Measurements from ENCODE around the gene CEP170B.
"Not testable (repeated sequence)": the region's sequence is repeated elsewhere in the genome, so short reads cannot be mapped to it uniquely, and the experiment has no call there.

The CEP170B gene

GRCh38 chr14:104913435-104913834 lies 48.4 kb downstream of the CEP170B start:
- DNase-seq (ENCODE audit: low read depth), result no peak

GRCh38 chr14:104917116-104917515 lies 52.0 kb downstream of the CEP170B start:
- DNase-seq (ENCODE audit: low read depth), result no peak

GRCh38 chr14:104917993-104918392 lies 52.9 kb downstream of the CEP170B start:
- DNase-seq (ENCODE audit: low read depth), result no peak

GRCh38 chr14:104919152-104919992 lies 54.3 kb downstream of the CEP170B start:
- DNase-seq (ENCODE audit: low read depth), result not testable (repeated sequence)

- DNase-seq (ENCODE audit: low read depth), result no peak
Observed at GRCh38 chr14:104919993-104920315, 54.9 kb downstream of the CEP170B start.

GRCh38 chr14:104923640-104924420 lies 58.8 kb downstream of the CEP170B start:
- DNase-seq (ENCODE audit: low read depth), result no peak

GRCh38 chr14:104924421-104925213 lies 59.5 kb downstream of the CEP170B start, which contains the start of gene PLD4:
Gene PLD4 (plus strand): TSS chr14:104924879. CDS start chr14:104927141, 2,262 bp downstream.
- no peak for DNase-seq (ENCODE audit: low read depth)

GRCh38 chr14:104925214-104925854 lies 60.3 kb downstream of the CEP170B start:
- no peak for DNase-seq (ENCODE audit: low read depth)

GRCh38 chr14:104925855-104926609 lies 61.0 kb downstream of the CEP170B start:
- DNase-seq (ENCODE audit: low read depth), result no peak

- no peak for DNase-seq (ENCODE audit: low read depth)
Observed at GRCh38 chr14:104926619-104927431, 61.8 kb downstream of the CEP170B start.

- no peak for DNase-seq (ENCODE audit: low read depth)
Observed at GRCh38 chr14:104927432-104927816, 62.4 kb downstream of the CEP170B start.

- DNase-seq (ENCODE audit: low read depth), result no peak
Observed at GRCh38 chr14:104927901-104928300, 62.8 kb downstream of the CEP170B start.

GRCh38 chr14:104928391-104929133 lies 63.5 kb downstream of the CEP170B start:
- no peak for DNase-seq (ENCODE audit: low read depth)

- no peak for DNase-seq (ENCODE audit: low read depth)
Observed at GRCh38 chr14:104929268-104930230, 64.5 kb downstream of the CEP170B start.

GRCh38 chr14:104930526-104931303 lies 65.6 kb downstream of the CEP170B start:
- DNase-seq (ENCODE audit: low read depth), result no peak

- no peak for DNase-seq (ENCODE audit: low read depth)
Observed at GRCh38 chr14:104931304-104931770, 66.3 kb downstream of the CEP170B start.

All from stimulated activated CD8-positive, alpha-beta memory T cell treated with anti-CD3 and anti-CD28 coated beads, Interleukin-4, amount 100 ng/mL, for 24 hours (primary cell).